GM20000 (cell line): Measurements from ENCODE around the gene PRKG1.

Experiments
- DNase-seq: peaks from one replicate; pipeline ENCODE4 v3.0.0; 2012; ENCODE audit warnings: low spot score
- TF ChIP-seq, protein P1 (sequence below): IDR thresholded peaks from 2 replicates; pipeline ENCODE4 v1.5.1; 2012; ENCODE audit warnings: mild to moderate bottlenecking, control low read depth; ENCODE audit errors: extremely low read depth, missing control alignments

The PRKG1 gene

DNA sequence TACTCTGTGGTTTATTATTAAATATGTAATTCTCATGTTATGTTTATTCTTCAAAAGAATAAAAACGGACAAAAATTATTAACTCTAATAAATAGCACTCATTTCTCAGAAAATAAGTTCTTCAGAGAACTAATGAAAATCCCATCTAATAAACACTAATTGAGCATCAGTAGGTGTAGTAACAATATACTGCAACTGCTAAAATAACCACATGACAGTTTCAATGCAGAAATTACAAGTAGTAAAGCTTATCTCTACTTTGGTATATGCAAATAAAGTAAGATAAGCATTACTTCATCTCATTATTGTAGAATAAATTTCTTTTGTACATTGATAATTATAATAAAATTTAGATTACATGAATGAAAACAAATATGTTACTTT lies 1183.4 kb downstream of the PRKG1 start:
- TF ChIP-seq, protein P1, sequence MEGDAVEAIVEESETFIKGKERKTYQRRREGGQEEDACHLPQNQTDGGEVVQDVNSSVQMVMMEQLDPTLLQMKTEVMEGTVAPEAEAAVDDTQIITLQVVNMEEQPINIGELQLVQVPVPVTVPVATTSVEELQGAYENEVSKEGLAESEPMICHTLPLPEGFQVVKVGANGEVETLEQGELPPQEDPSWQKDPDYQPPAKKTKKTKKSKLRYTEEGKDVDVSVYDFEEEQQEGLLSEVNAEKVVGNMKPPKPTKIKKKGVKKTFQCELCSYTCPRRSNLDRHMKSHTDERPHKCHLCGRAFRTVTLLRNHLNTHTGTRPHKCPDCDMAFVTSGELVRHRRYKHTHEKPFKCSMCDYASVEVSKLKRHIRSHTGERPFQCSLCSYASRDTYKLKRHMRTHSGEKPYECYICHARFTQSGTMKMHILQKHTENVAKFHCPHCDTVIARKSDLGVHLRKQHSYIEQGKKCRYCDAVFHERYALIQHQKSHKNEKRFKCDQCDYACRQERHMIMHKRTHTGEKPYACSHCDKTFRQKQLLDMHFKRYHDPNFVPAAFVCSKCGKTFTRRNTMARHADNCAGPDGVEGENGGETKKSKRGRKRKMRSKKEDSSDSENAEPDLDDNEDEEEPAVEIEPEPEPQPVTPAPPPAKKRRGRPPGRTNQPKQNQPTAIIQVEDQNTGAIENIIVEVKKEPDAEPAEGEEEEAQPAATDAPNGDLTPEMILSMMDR, result no peak
- DNase-seq, result no peak

DNA sequence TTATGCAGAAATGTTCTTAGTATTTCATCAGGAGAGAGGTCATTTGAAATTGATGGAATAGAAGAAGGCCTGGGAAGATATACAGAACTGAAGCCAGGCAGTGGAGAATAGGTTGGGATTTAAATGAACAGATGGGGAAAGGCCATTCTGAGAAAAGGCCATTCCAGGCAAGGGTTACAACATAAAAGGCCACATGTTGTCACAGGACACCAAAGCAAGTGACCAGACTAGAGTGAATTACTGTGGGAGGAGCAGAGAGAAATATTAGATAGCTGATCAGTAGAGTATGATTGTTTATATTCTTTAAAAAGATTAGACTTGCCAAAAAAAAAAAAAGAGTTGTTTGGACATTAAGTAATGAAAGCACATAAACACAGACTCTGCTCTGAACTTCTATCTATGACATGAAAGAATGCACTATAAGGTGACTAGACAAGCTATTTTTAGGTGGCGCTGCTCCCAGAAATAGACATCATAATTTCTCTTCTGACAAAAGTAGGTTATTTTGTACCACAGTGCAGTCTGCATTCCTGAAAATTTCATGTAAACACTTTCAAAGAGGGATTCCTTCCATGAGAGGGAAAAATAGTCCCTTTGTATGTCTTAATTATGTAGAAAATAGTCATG lies 1184.6 kb downstream of the PRKG1 start:
- TF ChIP-seq, protein P1, result no peak
- no peak for DNase-seq

DNA sequence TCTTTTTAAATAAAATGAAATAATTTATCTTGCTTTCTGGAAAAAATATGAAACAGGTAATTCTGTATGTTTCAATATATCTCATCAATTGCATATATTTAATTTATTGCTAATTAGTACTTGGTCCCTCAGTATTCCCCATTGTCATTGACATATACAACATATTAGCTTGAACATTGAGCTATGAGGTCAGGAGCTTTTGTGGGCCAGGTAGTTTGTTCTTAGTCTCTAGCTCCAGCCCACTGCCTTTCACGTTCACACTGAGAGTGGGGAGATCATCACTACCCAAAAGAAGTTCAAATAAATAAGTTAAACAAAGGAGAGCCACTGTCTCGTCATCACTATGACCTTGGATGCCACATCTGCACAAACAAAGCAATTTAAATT lies 1185.1 kb downstream of the PRKG1 start:
- DNase-seq, result no peak
- TF ChIP-seq, protein P1, result no peak

DNA sequence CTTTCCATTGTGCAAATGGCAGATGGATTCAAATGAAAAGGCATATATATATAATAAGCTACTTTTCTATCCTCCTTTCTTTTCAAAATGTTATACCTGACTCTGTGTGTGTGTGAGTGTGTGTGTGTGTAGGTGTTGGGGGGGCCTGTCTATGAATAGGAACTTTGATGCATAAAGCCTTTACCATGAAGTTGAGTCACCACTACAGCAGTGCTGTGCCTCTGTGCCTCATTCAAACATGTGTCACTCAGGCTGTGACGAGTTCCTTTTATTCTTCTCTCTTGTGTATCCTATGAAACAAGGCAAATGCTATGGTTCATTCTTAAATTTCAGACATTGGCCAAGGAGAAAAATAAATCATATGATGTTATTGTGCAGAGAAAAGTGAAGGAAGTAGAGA lies 1187.1 kb downstream of the PRKG1 start:
- DNase-seq, result no peak
- TF ChIP-seq, protein P1, result no peak

DNA sequence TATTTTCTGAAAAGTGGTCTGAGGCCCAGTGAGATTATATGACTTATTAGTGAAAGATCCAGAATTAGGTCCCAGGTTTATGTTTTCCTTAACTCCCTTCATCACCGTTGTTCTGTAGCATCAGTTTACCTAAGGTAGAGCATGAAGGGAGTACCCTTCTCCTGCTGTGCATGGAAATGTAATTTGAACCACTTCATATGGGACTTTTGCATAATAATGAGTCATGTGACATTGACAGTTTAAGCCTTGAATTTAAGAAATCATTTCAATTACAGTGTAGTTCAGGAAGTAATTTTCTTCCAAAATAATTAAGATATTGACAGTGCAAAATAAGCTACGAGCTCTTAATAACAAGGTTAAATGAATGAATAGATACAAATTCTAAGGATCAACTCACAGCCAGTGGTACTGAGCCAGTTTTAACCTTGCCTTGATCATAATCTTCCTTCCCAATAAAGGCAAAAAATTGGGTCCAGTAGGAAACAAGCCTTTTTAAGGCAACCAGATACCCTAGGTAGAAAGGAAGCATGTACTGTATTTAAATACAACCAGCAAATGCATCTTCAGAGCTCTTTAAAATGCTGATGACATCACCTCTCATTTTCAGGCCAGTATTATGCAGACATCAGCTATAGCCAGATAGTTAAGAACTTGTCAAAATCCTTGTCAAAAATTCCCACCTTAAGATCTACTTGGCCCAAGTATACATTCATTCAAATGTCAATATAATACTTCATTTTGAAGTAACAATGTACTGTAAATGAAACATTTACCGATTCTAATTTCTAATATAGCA lies 1191.0 kb downstream of the PRKG1 start:
- TF ChIP-seq, protein P1, result no peak
- DNase-seq, result no peak

DNA sequence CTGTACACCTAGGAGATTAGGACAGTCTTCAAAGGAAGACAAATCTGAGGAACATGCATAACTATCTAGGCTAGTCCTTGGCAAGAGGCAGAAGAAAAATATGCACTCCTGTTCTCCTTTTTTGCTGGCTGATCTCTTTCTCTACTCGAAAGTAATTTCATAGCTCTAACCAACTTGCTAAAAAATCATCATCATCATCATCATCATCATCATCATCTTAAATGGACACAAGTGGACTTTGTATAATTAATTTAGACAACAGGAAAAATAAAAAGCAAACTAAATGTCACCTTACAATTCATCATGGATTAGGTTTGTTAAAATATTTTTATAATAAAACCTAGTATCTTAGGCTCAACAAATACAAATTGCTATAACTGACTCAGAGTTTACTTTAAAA lies 1192.6 kb downstream of the PRKG1 start:
- TF ChIP-seq, protein P1, result no peak
- DNase-seq, result no peak

DNA sequence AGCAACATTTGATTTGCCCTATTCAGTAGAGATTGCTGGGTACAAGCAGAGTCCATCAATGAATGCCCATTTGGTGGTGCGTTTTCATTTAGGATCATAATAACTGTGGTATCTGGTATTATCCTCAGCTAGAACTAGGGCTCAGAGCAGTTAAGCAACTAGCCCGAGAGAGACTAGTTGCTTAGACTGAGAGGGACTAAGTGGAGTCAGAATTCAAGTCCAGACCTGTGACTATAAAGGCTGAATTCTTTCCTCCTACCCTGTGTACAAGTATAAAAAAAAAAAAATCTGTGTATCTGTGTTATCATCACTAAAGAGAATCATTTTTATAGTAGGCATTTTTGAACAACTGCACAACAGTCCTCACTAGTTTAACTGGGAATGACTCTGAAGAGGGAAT lies 1194.5 kb downstream of the PRKG1 start:
- DNase-seq, result no peak
- TF ChIP-seq, protein P1, result no peak
